Stimulated activated CD8-positive, alpha-beta memory T cell treated with anti-CD3 and anti-CD28 coated beads, Interleukin-12 subunit alpha, Interleukin-12 subunit beta, amount 100 ng/mL, for 1 hour (primary cell): Measurements from ENCODE around the gene ENTPD6.

Source experiments
- DNase-seq: peaks from one replicate; pipeline ENCODE4 v3.0.0-alpha.2; 2020; ENCODE audit warnings: low read depth

ENTPD6 gene

DNA sequence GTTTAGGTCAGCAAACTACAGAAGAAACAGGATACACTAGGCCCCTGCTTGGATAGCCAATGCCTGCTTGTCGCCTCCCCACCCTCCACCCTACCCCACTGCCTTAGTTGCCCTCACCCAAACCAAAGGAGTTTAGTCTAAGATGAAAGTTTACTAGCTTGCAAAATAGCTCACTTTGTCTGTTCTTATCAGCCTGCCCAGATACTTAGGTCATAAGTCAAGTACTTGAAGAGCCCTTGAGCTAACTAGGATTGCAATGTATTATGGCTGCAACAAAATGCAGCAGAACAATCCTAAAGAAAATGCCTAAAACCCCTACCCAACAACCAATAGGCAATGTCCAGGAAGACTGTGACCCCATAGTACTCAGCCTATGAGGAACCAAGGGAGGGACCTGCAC is 7.3 kb upstream of the ENTPD6 start:
- DNase-seq, result no peak

DNA sequence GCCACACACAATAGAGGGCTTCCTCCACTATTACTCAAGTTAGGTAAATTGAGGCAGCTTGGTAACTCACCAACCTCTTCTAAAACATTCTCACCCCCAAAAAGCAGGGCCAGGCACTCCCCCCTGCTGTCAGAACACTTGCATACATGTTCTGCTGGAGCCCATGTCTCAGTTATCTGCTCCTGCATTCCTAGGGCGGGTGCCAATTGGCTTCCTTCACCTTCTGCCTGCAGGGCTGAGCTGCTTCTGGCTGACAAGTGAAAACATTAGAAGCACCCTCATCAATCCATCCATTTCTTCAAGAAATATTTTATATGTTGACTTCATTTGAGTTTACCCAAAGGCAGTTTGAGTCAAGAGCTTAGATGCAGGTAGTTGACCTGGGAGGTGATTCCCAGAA is 4.5 kb upstream of the ENTPD6 start:
- no peak for DNase-seq

DNA sequence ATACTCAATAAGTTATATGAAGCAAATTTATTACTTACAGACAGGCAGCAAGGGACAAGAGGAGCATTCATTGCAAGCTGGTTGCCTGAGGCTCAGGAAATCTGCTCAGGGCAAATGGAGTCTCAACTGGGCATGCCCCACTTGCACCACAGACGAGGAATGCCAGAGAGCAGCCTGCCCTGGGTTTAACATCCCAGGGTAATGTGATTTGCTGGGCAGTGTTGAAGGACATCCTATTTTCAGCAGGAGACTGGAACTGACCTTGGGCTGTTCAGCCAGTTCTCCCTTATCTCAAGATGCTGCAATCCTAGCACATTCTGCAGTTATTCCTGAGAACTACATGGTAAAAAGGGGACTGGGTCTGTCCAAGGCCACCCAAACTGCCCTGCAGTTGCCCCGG is 3.8 kb upstream of the ENTPD6 start:
- no peak for DNase-seq

DNA sequence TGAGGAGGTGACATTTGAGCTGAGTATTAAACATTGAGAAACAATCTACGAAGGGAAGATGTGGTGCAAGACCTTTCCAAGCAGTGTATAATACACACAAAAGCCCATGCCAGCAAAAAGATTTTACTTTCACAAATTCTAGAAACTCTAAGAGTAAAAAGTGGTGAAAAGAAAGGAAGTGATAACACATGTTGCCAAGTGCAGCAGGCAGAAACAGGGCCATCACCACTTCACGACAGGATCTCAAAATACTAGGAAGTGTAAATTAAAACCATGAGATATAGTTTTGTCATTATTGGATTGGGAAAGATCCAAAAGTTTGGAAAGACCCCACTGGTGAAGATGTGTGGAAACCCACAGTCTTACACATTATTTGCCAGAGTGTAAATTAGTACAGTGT is 1.7 kb upstream of the ENTPD6 start:
- DNase-seq, result no peak

DNA sequence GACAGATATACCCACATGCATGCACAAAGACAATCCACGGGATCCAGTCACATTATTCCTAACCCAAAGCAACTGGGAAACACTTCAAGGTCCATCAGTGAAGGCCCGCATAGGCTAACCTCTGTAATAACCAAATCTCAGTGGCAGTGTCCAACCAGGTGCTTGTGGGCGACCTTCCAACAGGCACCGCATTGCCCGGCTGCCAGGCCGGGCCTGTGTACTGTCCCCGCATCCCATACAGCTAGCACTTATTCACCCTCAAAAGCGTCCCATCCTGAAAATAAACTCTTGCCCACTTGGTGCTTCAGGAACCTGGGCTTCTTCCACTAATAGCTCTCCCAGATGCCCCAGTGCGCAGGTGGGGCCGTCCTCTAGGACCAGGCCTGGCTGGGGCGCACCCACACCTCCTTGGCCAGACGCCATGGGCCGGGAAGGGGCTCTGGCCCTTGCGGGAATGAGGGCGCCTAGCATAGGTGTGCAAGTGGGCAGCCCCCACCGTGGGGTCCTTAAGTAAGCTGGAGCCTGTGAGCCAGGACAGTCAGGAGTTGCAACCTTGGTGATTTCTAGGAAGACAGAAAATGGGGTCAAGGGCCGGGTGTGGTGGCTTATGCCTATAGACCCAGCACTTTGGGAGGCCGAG is 1.1 kb upstream of the ENTPD6 start:
- DNase-seq, result no peak

DNA sequence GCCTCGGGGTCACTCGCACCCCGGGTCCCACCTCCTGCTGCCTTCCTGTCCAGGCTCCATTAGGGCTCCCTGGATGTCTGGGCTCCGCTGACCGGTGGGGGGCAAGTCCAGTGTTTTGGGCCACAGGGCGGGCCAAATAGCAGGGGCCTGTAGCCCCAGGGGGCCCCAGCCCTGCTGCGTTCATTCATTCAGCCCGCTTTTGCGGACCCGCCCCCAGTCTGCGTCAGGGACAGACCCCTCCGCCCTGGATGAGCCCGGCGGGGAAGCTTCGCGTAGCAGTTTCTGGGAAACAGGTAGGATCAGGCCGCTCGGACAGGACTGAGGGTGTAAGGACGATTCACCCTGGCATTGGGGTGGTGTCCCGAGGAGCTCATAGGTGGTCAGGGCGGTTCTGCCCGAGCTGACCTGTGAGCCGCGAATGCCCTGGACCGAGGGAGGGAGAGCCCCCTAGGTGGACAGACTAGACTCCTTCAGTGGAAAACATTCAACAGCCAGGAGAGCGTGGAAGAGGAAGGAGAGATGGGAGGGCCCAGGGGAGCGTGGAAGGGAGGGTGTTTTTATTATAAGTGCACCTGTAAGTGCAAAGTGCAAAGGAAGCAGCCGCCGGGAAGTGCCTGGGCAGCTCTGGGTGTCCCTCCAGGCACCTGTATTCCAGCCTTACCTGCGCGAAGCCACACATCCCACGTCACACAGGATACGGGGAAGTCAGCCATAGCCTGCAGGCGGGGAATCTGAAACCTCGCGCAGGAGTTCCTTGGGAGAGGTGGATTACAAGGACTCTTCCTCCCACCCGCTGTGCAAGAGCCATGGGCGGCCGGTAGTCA is 662 bp downstream of the ENTPD6 start:
- no peak for DNase-seq

DNA sequence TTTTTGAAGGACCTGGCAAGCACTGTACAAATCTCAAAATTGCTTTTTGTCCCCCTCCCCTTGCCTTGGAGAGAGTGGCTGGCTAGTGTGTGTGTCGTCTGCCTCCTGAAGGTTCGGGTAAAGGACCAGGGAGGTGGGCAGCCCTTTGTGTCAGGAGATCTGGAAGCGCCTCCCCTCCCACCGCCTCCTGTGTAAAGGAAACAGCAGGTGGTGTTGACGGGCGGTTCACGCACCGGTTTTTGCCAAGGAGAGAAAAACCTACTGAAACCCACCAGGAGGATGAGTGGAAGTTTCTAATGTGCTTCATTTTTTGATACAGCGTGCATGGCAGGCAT is 1.2 kb downstream of the ENTPD6 start:
- no peak for DNase-seq

DNA sequence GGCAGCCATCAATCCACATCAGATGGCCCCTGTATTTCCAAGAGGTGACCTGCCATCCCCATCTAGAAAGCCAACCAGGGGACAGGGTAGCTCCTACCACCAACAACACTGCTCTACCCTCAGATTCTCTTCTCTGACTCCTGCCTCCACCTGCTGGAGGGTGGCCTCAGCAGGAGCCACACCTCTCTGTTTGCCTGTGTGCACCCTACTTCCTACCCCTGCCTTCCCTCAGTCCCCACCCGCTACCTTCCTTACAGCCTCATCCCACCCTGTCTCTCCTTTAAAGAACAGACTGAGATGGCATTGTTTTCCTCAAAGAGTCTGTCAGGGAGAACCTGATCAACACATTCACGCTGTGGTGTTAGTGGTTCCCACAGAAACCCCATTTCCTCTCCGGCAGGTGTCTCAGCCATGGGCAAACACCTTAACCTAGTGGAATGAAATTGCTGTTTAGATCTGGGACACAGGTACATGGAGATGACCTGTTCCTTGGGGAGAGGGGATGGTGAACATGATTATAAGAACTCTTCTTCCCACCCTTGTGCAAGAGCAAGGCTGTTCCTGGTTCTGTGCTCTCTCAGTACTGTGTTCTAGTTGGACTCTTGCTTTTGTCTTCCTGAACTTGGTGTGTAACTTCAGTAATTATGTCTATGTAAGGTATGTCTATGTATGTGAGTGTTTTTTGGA is 1.8 kb downstream of the ENTPD6 start:
- no peak for DNase-seq

DNA sequence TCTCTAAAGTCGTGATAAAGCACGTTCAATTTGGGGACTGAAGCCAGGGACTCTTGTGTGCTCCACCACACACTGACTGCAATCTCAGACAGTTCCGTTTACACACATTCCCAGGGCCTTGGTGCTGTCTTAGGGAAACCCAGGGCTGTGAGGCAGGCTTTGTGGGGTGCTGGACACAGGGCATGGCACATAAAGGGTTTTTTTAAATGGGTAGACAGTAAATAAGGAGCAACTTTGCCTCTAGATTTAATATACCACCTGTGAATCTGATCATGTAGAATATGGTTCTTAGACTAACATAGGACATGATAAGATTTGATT is 2.3 kb downstream of the ENTPD6 start:
- DNase-seq, result no peak

DNA sequence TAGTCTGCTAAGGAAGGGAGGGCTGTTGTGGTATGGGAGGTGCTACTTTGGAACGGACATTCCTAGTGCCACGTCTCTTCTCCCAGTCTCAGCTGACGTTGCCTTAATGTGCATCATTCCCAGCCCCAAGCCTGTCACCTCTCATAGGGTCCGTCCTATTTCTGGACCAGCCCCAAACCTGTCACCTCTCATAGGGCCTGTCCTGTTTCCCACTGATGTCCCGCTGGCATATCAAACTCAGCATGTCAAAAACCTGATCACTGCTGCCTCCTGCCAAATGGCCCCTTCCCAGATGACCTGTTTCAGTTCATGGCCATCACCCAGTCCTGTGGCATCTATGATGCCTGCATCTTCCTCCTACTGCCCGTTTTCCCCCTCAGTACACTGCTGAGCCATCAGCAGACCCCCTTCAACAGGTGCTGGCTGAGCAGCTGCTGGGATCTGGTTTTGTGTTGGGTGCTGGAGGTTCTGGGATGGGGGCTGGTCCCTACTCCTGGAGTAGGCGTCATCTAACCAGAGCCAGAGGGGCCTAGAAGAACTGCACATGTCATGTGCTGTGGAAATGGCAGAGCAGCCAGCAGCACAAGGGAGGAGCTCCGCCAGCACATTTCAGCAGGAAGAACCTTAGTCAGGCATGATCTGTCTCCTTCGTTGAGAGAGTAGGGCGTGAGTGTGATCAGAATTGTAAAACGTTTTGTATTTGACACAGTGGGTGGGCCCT is 3.3 kb downstream of the ENTPD6 start:
- no peak for DNase-seq

DNA sequence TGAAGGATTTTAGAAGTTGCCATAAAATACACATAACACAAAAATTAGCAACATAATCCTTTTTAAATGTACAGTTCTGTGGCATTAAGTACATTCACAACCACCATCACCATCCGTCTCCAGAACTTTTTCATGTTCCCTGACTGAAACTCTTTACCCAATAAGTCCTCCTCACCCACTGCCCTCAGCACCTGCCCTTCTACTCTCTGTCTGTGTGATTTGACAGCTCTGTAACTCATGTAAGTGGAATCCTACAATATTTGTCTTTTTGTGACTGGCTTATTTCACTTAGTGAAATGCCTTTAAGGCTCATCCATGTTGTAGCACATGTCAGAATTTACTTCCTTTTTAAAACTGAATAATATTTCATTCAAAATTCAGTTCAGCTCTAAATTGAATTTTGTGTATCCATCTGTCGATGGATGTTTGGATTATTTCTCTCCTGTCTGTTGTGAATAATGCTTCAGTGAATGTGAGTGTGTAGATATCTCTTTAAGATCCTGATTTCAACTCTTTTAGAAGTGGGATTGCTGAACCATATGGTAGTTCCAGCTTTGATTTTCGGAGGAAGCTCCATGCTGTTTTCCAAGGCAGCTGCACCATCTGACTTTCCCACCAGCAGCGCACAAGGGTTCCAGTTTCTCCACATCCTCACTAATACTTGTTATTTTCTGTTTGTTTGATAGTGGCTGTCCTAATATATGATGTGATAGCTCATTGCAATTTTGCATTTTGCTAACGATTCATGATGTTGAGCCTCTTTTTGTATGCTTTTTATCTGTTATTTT is 4.2 kb downstream of the ENTPD6 start:
- no peak for DNase-seq

DNA sequence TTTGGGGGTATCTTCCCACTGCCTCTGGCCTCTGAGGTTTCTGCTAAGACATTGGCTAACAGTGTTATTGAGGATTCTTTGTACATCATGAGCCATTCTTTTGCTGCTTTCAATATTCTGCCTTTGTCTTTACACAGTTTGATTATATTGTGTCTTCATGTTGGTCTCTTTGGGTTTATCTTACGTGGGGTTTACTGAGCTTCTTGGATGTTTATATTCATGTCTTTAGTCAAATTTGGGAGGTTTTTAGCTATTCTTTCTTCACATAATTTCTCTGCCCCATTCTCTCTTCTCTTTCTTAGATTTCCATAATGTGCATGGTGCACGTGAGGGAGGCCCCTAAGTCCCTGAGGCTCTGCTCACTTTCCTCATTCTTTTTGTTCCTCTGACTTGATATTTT is 7.6 kb downstream of the ENTPD6 start:
- DNase-seq, result no peak

DNA sequence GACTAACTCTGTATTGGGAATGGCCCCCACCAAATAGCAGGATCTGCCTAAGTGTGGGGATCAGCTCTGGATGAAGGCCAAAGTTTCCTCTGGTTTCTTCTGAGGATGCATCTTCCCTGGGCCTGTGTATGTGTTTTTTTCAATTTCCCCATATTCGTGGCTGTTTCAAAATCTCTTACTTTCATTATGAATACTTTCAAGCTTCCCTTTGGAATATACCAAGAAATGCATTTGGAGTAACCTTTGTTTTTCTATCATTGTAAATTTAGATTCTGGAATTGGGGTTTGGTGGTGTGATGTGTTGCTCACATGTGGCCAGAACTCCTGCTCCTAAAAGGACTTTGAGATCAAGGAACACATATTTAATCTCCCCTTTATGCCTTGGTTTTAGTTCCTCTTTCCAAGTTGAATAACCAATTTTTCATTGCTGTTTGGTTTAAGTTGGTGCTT is 8.4 kb downstream of the ENTPD6 start:
- DNase-seq, result no peak

DNA sequence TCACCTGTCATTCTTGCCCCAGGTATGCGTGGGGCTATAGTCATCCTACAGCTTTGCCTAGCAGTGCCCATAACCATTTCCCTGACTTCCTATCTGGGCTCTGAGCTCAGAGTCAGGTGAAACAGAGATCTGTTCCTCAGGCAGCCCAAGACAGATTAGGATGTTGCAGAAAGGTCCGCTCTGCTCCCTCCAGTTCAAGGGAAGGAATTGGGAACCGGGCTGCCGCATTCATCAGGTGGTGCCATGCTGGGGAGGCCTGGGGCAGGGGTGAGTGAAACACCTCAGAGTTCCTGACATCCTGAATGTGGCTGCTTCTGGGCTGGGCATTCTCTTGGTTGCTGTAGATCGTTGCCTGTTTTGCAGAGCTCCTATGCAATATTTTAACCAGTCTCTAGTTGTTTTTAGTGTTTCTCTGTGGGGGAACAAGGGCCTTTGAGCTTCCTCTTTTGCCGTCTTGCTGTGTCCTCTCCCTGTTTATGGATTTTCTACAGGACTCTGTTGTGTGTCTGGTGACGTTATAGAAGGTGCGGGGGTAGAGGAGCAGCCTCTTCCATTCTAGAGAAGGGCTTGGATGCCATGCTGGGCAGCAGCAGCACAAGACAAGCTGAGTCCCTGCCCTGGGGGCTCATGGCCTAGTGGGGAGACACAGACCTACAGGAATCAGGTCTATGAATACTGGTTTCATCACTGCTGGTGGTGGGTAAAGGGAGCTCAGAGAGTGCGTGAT is 9.2 kb downstream of the ENTPD6 start:
- no peak for DNase-seq

DNA sequence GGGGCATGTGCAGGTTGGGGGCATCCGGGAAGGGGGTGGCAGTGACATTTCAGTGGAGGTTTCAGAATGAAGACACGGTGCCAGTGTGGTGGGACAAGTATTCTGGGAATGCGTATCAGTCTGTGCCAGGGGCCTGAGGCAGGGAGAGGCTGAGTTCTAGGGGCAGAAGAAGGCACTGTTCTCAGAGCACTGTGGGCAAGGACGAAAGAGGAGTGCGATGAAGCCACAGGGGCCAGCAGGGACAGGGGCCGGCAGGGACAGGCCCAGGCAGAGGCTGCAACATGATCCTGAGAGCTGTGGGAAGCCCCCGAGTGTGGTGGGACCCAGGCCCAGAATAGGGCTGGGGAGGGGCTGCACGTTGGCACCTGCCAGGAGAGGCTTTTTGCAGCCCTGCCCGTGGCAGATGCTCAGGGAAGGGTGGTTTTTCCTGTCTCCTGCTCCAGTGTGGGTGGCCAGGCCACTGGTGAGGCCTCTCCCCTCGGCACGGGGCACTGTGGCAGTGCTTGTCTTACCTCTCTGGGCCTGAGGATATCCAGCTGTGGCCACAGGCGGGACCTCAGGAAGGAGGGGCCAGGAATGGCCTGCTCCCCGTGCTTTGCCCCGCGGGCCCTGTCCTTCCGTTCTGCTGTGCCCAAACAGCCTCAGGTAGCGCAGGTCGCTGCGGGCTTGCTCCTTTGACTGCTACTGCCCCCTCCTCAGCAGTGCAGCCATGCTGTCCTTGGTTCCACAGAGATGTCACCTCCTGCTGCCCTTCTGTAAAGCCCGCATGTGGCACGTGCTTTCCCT is 10.0 kb downstream of the ENTPD6 start:
- DNase-seq, result no peak

DNA sequence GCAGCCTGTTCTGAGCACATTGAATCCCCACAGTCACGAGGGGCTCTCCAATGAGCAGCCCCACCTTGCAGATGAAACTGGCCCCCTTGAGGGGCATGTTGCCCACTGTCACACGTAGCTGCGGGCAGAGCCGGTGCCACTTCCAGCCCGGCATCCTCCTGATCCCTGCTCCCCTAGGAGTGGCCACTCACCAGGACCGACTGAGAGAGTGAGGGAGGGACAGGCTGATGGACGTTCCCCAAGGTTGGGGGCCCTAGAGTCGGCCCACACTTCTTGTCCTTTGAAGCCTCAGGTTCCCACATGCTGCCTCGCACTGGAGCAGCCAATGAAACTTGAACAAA is 10.5 kb downstream of the ENTPD6 start:
- DNase-seq, result no peak

DNA sequence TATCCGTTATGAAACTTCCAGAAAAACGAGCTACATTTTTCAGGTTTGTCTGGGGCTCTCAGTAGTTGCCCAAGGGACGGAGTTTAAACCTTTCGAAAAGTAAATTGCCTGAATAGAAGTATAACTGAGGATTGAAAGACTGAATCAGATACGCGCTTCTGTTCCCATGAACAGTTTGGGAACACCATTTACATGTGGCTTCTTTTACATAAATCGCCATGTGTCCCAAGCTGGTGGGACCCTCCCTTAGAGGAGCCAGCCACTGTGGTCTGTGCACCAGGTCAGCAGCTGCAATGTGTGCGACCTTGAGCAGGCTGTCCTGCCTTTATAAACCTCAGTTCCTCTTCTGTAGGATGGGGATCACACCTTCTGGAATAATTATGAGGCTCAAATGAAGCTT is 11.0 kb downstream of the ENTPD6 start:
- DNase-seq, result no peak

DNA sequence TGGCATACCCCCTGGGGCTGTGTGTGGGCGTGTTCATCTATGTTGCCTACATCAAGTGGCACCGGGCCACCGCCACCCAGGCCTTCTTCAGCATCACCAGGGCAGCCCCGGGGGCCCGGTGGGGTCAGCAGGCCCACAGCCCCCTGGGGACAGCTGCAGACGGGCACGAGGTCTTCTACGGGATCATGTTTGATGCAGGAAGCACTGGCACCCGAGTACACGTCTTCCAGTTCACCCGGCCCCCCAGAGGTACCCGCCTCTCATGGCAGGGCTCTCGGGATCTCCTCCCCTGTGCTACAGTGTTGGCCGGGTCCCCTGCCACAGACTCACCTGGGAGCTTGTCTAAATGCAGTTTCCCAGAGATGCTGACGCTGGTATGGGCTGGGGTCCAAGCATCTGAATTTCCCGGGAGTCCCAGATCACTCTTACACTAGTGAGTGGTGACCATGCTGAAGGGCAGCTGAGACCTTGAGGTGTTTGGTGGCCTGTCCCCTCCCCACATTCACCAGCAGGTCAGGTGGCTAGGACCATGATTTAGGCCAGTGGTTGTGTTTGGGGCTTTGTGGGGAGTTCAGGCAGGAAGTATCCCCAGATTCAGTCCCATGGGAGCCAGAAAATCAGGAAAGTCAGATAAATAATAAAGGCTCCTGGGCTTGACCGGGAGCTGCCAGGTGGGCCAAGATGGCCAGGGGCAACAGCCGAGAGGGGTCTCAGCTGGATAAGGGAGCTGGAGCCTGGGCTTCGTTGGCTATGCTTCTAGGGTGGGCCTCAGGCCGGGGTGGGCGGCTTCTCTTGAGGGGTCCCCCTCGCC is 11.8 kb downstream of the ENTPD6 start:
- no peak for DNase-seq

DNA sequence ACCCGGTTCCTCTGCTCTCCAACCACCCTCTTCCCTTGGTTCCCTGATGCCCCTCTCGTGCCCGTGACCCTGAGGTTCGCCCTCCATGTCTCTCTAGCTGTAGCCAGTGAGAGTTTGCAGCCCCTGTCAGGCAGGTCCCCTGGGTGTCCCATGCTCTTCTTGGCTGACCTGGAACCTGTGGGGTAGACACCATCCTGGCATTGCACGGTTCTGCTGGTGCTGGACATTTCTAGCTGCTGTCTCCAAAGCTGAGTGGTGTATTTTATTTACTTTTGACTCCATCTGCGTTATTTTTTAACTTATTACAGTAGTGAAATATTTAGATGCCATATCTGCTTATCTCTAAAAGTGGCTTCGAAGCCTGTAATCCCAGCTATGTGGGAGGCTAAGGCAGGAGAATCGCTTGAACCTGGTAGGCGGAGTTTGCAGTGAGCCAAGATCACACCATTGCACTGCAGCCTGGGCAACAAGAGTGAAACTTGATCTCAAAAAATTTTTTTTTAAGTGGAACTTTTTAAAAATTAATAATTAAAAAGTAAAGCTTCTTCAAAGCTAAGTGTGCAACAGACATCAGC is 12.5 kb downstream of the ENTPD6 start:
- no peak for DNase-seq
